ENCODE measurements around the gene USP40.

The USP40 gene

DNA sequence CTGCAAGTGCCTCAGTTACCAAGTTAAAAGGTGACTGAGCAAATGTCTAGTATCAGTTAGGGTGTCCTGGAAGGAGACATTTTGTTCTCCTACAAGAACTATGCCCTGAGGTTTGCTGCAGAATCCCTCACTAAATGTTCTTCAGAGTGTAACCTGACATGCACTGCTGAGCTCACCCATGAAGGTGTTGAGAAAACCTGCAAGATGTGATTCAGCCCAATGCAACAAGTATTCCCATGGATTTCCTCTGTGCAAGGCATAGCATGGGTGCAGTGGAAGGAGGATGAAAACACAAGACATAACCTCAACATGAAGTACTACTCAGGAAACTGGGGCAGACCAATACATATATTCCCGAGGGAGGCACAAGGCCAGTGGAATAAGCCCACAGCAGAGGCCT is 35.5 kb upstream of the USP40 start (continued):
- TF ChIP-seq, protein P1, sequence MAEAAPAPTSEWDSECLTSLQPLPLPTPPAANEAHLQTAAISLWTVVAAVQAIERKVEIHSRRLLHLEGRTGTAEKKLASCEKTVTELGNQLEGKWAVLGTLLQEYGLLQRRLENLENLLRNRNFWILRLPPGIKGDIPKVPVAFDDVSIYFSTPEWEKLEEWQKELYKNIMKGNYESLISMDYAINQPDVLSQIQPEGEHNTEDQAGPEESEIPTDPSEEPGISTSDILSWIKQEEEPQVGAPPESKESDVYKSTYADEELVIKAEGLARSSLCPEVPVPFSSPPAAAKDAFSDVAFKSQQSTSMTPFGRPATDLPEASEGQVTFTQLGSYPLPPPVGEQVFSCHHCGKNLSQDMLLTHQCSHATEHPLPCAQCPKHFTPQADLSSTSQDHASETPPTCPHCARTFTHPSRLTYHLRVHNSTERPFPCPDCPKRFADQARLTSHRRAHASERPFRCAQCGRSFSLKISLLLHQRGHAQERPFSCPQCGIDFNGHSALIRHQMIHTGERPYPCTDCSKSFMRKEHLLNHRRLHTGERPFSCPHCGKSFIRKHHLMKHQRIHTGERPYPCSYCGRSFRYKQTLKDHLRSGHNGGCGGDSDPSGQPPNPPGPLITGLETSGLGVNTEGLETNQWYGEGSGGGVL (tag by site-specific recombination; IDR thresholded peaks at IDR 0.05), result no peak
- no peak for TF ChIP-seq ZBTB21 (tag by site-specific recombination; IDR thresholded peaks at IDR 0.05)

DNA sequence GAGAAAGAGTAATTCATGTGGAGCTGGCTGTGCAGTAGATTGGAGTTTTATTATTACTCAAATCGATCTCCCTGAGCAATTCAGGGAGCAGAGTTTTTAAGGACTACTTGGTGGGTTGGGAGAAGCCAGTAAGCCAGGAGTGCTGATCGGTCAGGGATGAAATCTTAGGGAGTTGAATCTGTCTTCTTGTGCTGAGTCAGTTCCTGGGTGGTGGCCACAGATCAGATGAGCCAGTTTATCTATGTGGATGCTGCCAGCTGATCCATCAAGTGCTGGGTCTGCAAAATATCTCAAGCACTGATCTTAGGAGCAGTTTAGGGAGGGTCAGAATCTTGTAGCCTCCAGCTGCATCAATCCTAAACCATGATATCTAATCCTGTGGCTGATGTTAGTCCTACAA is 33.8 kb upstream of the USP40 start:
- CTCF ChIA-PET, result no interaction called here
- Histone ChIP-seq H3K4me3 (ENCODE audit: low read depth, low read length) (no peak overlapping the region), H3K9me3 (ENCODE audit: control insufficient read depth, insufficient read depth, low read depth, low read length) (no peaks in the 10 kb centered on the region), H3K4me1 (ENCODE audit: control insufficient read depth, insufficient read depth, low read length) (no peaks in the 10 kb centered on the region), H3K36me3 (ENCODE audit: control insufficient read depth in 2 of 2, insufficient read depth in 1 of 2, low read length in 2 of 2) (no peaks in the 10 kb centered on the region), H3K27ac (ENCODE audit: extremely low read depth, low read depth, low read length) (no peak overlapping the region)
- no peak for TF ChIP-seq ZEB2 (tag by site-specific recombination; IDR thresholded peaks at IDR 0.05)
- no peak for TF ChIP-seq ZNF16 (tag by site-specific recombination; IDR thresholded peaks at IDR 0.05; ENCODE audit: low read depth)
- TF ChIP-seq ZNF660 (tag by site-specific recombination; IDR thresholded peaks at IDR 0.05), result no peak
- TF ChIP-seq, protein P2, sequence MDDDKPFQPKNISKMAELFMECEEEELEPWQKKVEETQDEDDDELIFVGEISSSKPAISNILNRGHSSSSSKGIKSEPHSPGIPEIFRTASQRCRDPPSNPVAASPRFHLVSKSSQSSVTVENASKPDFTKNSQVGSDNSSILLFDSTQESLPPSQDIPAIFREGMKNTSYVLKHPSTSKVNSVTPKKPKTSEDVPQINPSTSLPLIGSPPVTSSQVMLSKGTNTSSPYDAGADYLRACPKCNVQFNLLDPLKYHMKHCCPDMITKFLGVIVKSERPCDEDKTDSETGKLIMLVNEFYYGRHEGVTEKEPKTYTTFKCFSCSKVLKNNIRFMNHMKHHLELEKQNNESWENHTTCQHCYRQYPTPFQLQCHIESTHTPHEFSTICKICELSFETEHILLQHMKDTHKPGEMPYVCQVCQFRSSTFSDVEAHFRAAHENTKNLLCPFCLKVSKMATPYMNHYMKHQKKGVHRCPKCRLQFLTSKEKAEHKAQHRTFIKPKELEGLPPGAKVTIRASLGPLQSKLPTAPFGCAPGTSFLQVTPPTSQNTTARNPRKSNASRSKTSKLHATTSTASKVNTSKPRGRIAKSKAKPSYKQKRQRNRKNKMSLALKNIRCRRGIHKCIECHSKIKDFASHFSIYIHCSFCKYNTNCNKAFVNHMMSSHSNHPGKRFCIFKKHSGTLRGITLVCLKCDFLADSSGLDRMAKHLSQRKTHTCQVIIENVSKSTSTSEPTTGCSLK (tag by site-specific recombination; IDR thresholded peaks at IDR 0.05), result no peak
- TF ChIP-seq, protein P3, sequence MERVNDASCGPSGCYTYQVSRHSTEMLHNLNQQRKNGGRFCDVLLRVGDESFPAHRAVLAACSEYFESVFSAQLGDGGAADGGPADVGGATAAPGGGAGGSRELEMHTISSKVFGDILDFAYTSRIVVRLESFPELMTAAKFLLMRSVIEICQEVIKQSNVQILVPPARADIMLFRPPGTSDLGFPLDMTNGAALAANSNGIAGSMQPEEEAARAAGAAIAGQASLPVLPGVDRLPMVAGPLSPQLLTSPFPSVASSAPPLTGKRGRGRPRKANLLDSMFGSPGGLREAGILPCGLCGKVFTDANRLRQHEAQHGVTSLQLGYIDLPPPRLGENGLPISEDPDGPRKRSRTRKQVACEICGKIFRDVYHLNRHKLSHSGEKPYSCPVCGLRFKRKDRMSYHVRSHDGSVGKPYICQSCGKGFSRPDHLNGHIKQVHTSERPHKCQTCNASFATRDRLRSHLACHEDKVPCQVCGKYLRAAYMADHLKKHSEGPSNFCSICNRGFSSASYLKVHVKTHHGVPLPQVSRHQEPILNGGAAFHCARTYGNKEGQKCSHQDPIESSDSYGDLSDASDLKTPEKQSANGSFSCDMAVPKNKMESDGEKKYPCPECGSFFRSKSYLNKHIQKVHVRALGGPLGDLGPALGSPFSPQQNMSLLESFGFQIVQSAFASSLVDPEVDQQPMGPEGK (tag by site-specific recombination; IDR thresholded peaks at IDR 0.05), result no peak
- no peak for TF ChIP-seq ZIC2 (tag by site-specific recombination; IDR thresholded peaks at IDR 0.05)
- TF ChIP-seq, protein P4, sequence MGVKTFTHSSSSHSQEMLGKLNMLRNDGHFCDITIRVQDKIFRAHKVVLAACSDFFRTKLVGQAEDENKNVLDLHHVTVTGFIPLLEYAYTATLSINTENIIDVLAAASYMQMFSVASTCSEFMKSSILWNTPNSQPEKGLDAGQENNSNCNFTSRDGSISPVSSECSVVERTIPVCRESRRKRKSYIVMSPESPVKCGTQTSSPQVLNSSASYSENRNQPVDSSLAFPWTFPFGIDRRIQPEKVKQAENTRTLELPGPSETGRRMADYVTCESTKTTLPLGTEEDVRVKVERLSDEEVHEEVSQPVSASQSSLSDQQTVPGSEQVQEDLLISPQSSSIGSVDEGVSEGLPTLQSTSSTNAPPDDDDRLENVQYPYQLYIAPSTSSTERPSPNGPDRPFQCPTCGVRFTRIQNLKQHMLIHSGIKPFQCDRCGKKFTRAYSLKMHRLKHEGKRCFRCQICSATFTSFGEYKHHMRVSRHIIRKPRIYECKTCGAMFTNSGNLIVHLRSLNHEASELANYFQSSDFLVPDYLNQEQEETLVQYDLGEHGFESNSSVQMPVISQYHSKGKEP (tag by site-specific recombination; IDR thresholded peaks at IDR 0.05), result no peak
- TF ChIP-seq, protein P1 (tag by site-specific recombination; IDR thresholded peaks at IDR 0.05), result no peak
- TF ChIP-seq KLF16 (tag by site-specific recombination; IDR thresholded peaks at IDR 0.05), result no peak
- TF ChIP-seq RBAK (tag by site-specific recombination; IDR thresholded peaks at IDR 0.05), result no peak
- TF ChIP-seq, protein P5, sequence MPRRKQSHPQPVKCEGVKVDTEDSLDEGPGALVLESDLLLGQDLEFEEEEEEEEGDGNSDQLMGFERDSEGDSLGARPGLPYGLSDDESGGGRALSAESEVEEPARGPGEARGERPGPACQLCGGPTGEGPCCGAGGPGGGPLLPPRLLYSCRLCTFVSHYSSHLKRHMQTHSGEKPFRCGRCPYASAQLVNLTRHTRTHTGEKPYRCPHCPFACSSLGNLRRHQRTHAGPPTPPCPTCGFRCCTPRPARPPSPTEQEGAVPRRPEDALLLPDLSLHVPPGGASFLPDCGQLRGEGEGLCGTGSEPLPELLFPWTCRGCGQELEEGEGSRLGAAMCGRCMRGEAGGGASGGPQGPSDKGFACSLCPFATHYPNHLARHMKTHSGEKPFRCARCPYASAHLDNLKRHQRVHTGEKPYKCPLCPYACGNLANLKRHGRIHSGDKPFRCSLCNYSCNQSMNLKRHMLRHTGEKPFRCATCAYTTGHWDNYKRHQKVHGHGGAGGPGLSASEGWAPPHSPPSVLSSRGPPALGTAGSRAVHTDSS (tag by site-specific recombination; IDR thresholded peaks at IDR 0.05), result no peak
- TF ChIP-seq, protein P6, sequence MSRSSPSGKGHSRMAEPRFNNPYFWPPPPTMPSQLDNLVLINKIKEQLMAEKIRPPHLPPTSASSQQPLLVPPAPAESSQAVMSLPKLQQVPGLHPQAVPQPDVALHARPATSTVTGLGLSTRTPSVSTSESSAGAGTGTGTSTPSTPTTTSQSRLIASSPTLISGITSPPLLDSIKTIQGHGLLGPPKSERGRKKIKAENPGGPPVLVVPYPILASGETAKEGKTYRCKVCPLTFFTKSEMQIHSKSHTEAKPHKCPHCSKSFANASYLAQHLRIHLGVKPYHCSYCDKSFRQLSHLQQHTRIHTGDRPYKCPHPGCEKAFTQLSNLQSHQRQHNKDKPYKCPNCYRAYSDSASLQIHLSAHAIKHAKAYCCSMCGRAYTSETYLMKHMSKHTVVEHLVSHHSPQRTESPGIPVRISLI (tag by site-specific recombination; IDR thresholded peaks at IDR 0.05), result no peak
- no peak for TF ChIP-seq ZNF292 (tag by site-specific recombination; IDR thresholded peaks at IDR 0.05; ENCODE audit: borderline replicate concordance, low read depth)
- TF ChIP-seq, protein P7, sequence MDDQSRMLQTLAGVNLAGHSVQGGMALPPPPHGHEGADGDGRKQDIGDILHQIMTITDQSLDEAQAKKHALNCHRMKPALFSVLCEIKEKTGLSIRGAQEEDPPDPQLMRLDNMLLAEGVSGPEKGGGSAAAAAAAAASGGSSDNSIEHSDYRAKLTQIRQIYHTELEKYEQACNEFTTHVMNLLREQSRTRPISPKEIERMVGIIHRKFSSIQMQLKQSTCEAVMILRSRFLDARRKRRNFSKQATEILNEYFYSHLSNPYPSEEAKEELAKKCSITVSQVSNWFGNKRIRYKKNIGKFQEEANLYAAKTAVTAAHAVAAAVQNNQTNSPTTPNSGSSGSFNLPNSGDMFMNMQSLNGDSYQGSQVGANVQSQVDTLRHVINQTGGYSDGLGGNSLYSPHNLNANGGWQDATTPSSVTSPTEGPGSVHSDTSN (CRISPR knock-in tag; IDR thresholded peaks at IDR 0.05), result no peak
- no peak for TF ChIP-seq OSR2 (tag by site-specific recombination; IDR thresholded peaks at IDR 0.05)
- no peak for TF ChIP-seq ZNF837 (tag by site-specific recombination; IDR thresholded peaks at IDR 0.05)
- no peak for TF ChIP-seq ZNF624 (tag by site-specific recombination; IDR thresholded peaks at IDR 0.05)
- TF ChIP-seq, protein P8, sequence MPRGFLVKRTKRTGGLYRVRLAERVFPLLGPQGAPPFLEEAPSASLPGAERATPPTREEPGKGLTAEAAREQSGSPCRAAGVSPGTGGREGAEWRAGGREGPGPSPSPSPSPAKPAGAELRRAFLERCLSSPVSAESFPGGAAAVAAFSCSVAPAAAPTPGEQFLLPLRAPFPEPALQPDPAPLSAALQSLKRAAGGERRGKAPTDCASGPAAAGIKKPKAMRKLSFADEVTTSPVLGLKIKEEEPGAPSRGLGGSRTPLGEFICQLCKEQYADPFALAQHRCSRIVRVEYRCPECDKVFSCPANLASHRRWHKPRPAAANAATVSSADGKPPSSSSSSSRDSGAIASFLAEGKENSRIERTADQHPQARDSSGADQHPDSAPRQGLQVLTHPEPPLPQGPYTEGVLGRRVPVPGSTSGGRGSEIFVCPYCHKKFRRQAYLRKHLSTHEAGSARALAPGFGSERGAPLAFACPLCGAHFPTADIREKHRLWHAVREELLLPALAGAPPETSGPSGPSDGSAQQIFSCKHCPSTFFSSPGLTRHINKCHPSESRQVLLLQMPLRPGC (tag by site-specific recombination; IDR thresholded peaks at IDR 0.05), result no peak
- POLR2A ChIA-PET, result no interaction called here

All from HEK293 (cell line).